T-cell (primary cell): ENCODE results near the gene TM4SF18. TPM values are rescaled to one million over a fixed set of nuclear protein-coding genes. Genes with fewer than 3 reads are reported as not detected.
"Not testable (repeated sequence)": the region's sequence is repeated elsewhere in the genome, so short reads cannot be mapped to it uniquely, and the experiment has no call there.

Experiments used
- ATAC-seq, 4 experiments: fragments of 200-7000 bp in 3 of 4; fragments of 150-1000 bp in 1 of 4; cut with Tn5 transposase; replicated peaks in 1 of 4; 1 replicate in 3 of 4; 2 replicates in 1 of 4; pipeline ENCODE4 v1.10.0; 2021; ENCODE audit warnings: moderate library complexity in 3 of 4, mild to moderate bottlenecking in 2 of 4, moderate number of reproducible peaks in 1 of 4
- CTCF ChIA-PET, 2 donors: fragments of 300-600 bp; sonication (Branson Sonifier 250); formaldehyde crosslinking; loops; one replicate each; lab custom pipeline; 2022; ENCODE audit warnings: antibody characterized with exemption in 2 of 2; lab: Charles Lee
- POLR2A ChIA-PET, 2 donors: fragments of 300-600 bp; sonication (Branson Sonifier 250); formaldehyde crosslinking; loops; one replicate each; lab custom pipeline; 2022; ENCODE audit warnings: antibody characterized with exemption in 2 of 2; lab: Charles Lee
- DNase-seq, 35 experiments: peaks; one replicate each; pipeline versions ENCODE4 v3.0.0 to v3.0.0-alpha.2; 2013 to 2023
- H3K27ac ChIP-seq: one replicate; pipeline ENCODE4 v1.5.1; 2013; ENCODE audit warnings: low read length
- H3K27me3 ChIP-seq, 2 experiments: replicated peaks in 1 of 2; 1 replicate in 1 of 2; 2 replicates in 1 of 2; pipeline versions ENCODE4 v1.6.1 to v1.7.0; 2013; ENCODE audit warnings: low read length in 1 of 2, mixed read lengths in 1 of 2; ENCODE audit not compliant: control insufficient read depth in 2 of 2, insufficient read depth in 2 of 2; ENCODE audit errors: extremely low read depth in 1 of 2
- H3K36me3 ChIP-seq, 2 donors: 1 replicate in 1 of 2; 2 replicates in 1 of 2; pipeline versions ENCODE4 v1.6.1 to v1.7.0; 2013; ENCODE audit warnings: low read length in 1 of 2; ENCODE audit not compliant: control insufficient read depth in 2 of 2, insufficient read depth in 1 of 2; ENCODE audit errors: extremely low read depth in 1 of 2
- H3K4me1 ChIP-seq, 2 experiments: 1 replicate in 1 of 2; 2 replicates in 1 of 2; pipeline versions ENCODE4 v1.6.1 to v1.7.0; 2013; ENCODE audit warnings: low read length in 2 of 2, mixed read lengths in 1 of 2; ENCODE audit not compliant: insufficient read depth in 2 of 2, control insufficient read depth in 1 of 2; ENCODE audit errors: extremely low read depth in 1 of 2
- H3K4me3 ChIP-seq, 2 donors: 1 replicate in 1 of 2; 2 replicates in 1 of 2; pipeline versions ENCODE4 v1.5.1 to v1.7.0; 2013; ENCODE audit warnings: mild to moderate bottlenecking in 2 of 2, low read length in 1 of 2, moderate library complexity in 1 of 2; ENCODE audit not compliant: control insufficient read depth in 1 of 2; ENCODE audit errors: extremely low read depth in 1 of 2
- H3K9me3 ChIP-seq: 2 replicates; pipeline ENCODE4 v1.7.0; 2013
- H3K27ac Mint-ChIP-seq, 2 donors: one replicate each; pipeline ENCODE4 v1.8.0; 2020 to 2021; ENCODE audit warnings: mild to moderate bottlenecking in 2 of 2, mixed read lengths in 2 of 2
- H3K27me3 Mint-ChIP-seq, 2 donors: one replicate each; pipeline ENCODE4 v1.8.0; 2021 to 2022; ENCODE audit warnings: mixed read lengths in 2 of 2
- H3K36me3 Mint-ChIP-seq: one replicate; pipeline ENCODE4 v1.8.0; 2021; ENCODE audit warnings: mixed read lengths
- H3K4me1 Mint-ChIP-seq, 3 donors: one replicate each; pipeline ENCODE4 v1.8.0; 2020 to 2022; ENCODE audit warnings: mixed read lengths in 3 of 3, mild to moderate bottlenecking in 1 of 3
- H3K4me3 Mint-ChIP-seq, 3 donors: one replicate each; pipeline ENCODE4 v1.8.0; 2020 to 2022; ENCODE audit warnings: mild to moderate bottlenecking in 3 of 3, mixed read lengths in 3 of 3, moderate library complexity in 3 of 3
- H3K9me3 Mint-ChIP-seq, 3 donors: one replicate each; pipeline ENCODE4 v1.8.0; 2020 to 2022; ENCODE audit warnings: mixed read lengths in 3 of 3
- WGBS: methylation state at CpG from one replicate; pipeline ENCODE4 v1.1.5; 2013; ENCODE audit warnings: missing lambda C conversion rate; ENCODE audit not compliant: insufficient coverage; 5-methylcytosine and 5-hydroxymethylcytosine counted together
- total RNA-seq, 35 experiments: library from RNA in 6 of 35; stranded (reverse) in 6 of 35; fragments of 120-200 nt in 1 of 35; gene quantifications; one replicate each; pipeline versions ENCODE4 v1.2.1 to v1.2.4 and lab custom pipeline; 2013 to 2026

Gene TM4SF18, protein sequence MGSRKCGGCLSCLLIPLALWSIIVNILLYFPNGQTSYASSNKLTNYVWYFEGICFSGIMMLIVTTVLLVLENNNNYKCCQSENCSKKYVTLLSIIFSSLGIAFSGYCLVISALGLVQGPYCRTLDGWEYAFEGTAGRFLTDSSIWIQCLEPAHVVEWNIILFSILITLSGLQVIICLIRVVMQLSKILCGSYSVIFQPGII
- not detected for total RNA-seq
- not detected for total RNA-seq (2013)
- 0 reads per million in 29 experiments for total RNA-seq (lab: John Stamatoyannopoulos, UW)

GRCh38 chr3:149333176-149333859 lies at the start of gene TM4SF18:
Gene TM4SF18 (minus strand): TSS chr3:149333636. CDS start chr3:149333382, 254 bp downstream.
- no peak for DNase-seq
- ChIA-PET CTCF (interaction anchor here in 1 of 2 donors (0.6 kb wide), 1 partner anchor 243 kb away, joined by 3 read pairs; no protein-coding TSS in a partner anchor), POLR2A (no interaction called here)
- H3K9me3 Mint-ChIP-seq: no peaks in the 10 kb centered on the region
- ATAC-seq: no peak
- 93% methylated on average over 5 of the region's 11 CpGs for WGBS
- no peaks in the 10 kb centered on the region for H3K4me1 Mint-ChIP-seq
- no peaks in the 10 kb centered on the region for H3K36me3 Mint-ChIP-seq
- Histone ChIP-seq H3K27me3 (no peaks in the 10 kb centered on the region), H3K9me3 (no peaks in the 10 kb centered on the region), H3K27ac (no peak within 1 kb of the TSS), H3K4me3 (no peak within 1 kb of the TSS), H3K4me1 (no peaks in the 10 kb centered on the region), H3K36me3 (no peaks in the 10 kb centered on the region)
- peaks cover 6 to 7% of the 10 kb centered on the region in 2 donors for H3K27me3 Mint-ChIP-seq
- no peak within 1 kb of the TSS for H3K4me3 Mint-ChIP-seq
- no peak within 1 kb of the TSS for H3K27ac Mint-ChIP-seq

DNA sequence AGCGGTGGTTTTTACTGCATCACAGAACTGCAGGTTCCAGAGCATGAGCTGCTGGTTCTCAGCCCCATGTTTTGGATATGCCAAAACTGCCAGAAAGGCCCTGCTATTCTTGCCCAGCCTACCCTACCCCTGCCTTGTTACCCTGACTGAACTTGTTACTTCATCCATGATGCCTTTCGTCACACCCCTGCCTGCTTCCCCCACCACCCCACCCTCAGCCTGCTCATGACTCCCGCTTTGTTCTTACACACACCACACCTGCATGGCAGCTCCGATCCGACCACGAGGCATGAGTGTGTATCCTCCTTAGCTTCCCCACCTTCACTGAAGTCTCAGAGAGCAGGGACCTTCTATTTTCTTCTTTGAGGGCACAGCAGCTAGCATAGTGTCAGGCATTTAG lies 49.1 kb upstream of the TM4SF18 start:
- Mint-ChIP-seq H3K4me3 (no peak overlapping the region), H3K36me3 (no peaks in the 10 kb centered on the region), H3K9me3 (no peaks in the 10 kb centered on the region), H3K27me3 (peaks cover 3 to 22% of the 10 kb centered on the region in 2 donors), H3K4me1 (no peaks in the 10 kb centered on the region), H3K27ac (no peak overlapping the region)
- Histone ChIP-seq H3K36me3 (no peaks in the 10 kb centered on the region), H3K4me3 (no peak overlapping the region), H3K9me3 (no peaks in the 10 kb centered on the region), H3K27me3 (peaks cover 0 to 10% of the 10 kb centered on the region in 2 experiments), H3K27ac (no peak overlapping the region), H3K4me1 (no peaks in the 10 kb centered on the region)
- WGBS: 54% methylated on average over 6 of the region's 6 CpGs
- no peak for DNase-seq
- ChIA-PET CTCF (no interaction called here), POLR2A (no interaction called here)
- no peak for ATAC-seq

GRCh38 chr3:149382101-149382467 lies 48.6 kb upstream of the TM4SF18 start:
- ATAC-seq (no peak), DNase-seq (no peak)
- WGBS: no CpG with 5 or more reads among the region's 4 CpGs
- Mint-ChIP-seq H3K4me1 (peaks cover 0 to under 1% (median 0%) of the 10 kb centered on the region in 3 donors), H3K27ac (no peak overlapping the region), H3K27me3 (peaks cover 7 to 24% of the 10 kb centered on the region in 2 donors), H3K9me3 (no peaks in the 10 kb centered on the region), H3K36me3 (no peaks in the 10 kb centered on the region), H3K4me3 (no peak overlapping the region)
- Histone ChIP-seq H3K4me1 (no peaks in the 10 kb centered on the region), H3K4me3 (no peak overlapping the region), H3K36me3 (no peaks in the 10 kb centered on the region), H3K9me3 (no peaks in the 10 kb centered on the region), H3K27ac (no peak overlapping the region), H3K27me3 (peaks cover 0 to 10% of the 10 kb centered on the region in 2 experiments)
- ChIA-PET CTCF (no interaction called here), POLR2A (no interaction called here)

DNA sequence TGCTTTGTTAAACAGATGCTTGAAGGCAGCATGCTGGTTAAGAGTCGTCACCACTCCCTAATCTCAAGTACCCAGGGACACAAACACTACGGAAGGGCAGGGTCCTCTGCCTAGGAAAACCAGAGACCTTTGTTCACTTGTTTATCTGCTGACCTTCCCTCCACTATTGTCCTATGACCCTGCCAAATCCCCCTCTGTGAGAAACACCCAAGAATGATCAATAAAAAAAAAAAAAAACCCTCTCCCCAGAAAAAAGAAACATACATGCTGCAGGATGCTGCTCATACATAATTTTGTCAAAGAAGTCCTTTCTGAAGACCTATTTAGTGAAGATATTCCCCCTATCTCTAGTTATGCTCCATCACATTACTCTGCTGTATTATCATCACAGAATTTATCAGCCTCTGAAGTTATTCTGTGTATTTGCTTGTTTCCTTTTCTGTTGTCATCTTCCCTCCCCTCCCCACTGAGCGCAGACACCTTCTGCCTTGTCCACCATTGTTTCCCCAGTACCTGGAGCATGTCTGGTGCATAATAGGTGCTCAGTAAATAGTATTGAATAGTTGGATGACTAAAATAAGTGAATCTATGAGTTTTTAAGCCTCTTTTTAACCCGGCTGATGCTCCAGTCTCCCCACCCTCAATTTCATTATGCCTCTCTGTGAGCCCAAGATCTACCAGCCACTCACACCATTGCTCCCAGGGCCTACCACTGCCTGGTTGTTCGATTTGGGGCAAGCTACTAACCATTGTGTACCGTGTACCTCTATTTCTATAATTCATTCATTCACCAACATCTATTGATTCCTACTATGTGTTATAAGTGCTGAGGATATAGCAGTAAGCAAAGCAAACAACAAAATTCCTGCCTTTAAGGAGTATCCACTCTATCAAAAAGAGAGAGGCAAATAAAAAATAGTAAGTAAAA lies 48.0 kb upstream of the TM4SF18 start:
- no peak overlapping the region for H3K27ac ChIP-seq
- ChIA-PET CTCF (no interaction called here), POLR2A (no interaction called here)
- ATAC-seq (no peak), DNase-seq (no peak)
- Mint-ChIP-seq H3K36me3 (no peaks in the 10 kb centered on the region), H3K4me1 (peaks cover 0 to 1% (median 0%) of the 10 kb centered on the region in 3 donors), H3K27me3 (peaks cover 11 to 28% of the 10 kb centered on the region in 2 donors), H3K4me3 (no peak overlapping the region), H3K9me3 (no peaks in the 10 kb centered on the region), H3K27ac (no peak overlapping the region)
- no CpG with 5 or more reads among the region's 6 CpGs for WGBS
- H3K27me3 ChIP-seq: peaks cover 0 to 10% of the 10 kb centered on the region in 2 experiments
- no peak overlapping the region for H3K4me3 ChIP-seq
- H3K9me3 ChIP-seq: no peaks in the 10 kb centered on the region
- H3K4me1 ChIP-seq: no peaks in the 10 kb centered on the region
- no peaks in the 10 kb centered on the region for H3K36me3 ChIP-seq

GRCh38 chr3:149380220-149380619 lies 46.8 kb upstream of the TM4SF18 start:
- CTCF ChIA-PET, POLR2A ChIA-PET: not testable (repeated sequence)

More at GRCh38 chr3:149380220-149380619, 46.8 kb upstream of the TM4SF18 start:
- not testable (repeated sequence) for H3K27ac Mint-ChIP-seq, H3K9me3 Mint-ChIP-seq, ATAC-seq, H3K4me1 ChIP-seq, H3K9me3 ChIP-seq, DNase-seq, H3K4me3 ChIP-seq, H3K36me3 Mint-ChIP-seq, H3K4me1 Mint-ChIP-seq, H3K27ac ChIP-seq, H3K4me3 Mint-ChIP-seq, H3K36me3 ChIP-seq
- H3K27me3 Mint-ChIP-seq: peaks cover 11 to 28% of the 10 kb centered on the region in 2 donors
- WGBS: no CpG with 5 or more reads among the region's 32 CpGs
- H3K27me3 ChIP-seq: peaks cover 0 to 10% of the 10 kb centered on the region in 2 experiments
